IMR-90 (cell line): ENCODE results near the gene GLCE.

Experiments
- BHLHE40 ChIP-seq: fragments of 150-350 bp; IDR thresholded peaks from 2 replicates; pipeline ENCODE4 v1.6.1; 2016; ENCODE audit warnings: mild to moderate bottlenecking, low read depth, low read length
- CEBPB ChIP-seq: IDR thresholded peaks from 2 replicates; pipeline ENCODE4 v1.6.1; 2012; ENCODE audit warnings: low read depth, low read length, improper control_type of control experiment
- CHD1 ChIP-seq: IDR thresholded peaks from 2 replicates; pipeline ENCODE4 v1.6.1; 2012; ENCODE audit warnings: low read depth, low read length, improper control_type of control experiment
- MAFK ChIP-seq: IDR thresholded peaks from 2 replicates; pipeline ENCODE4 v1.6.1; 2012; ENCODE audit warnings: low read depth, low read length, improper control_type of control experiment
- POLR2A ChIP-seq: IDR thresholded peaks from 2 replicates; pipeline ENCODE4 v1.6.1; 2012; ENCODE audit warnings: mild to moderate bottlenecking, low read depth, low read length
- RAD21 ChIP-seq: IDR thresholded peaks from 2 replicates; pipeline ENCODE4 v1.6.1; 2012; ENCODE audit warnings: low read length, improper control_type of control experiment
- RFX5 ChIP-seq: IDR thresholded peaks from 2 replicates; pipeline ENCODE4 v1.8.0; 2012; ENCODE audit warnings: low read depth, mild to moderate bottlenecking, low read length, moderate library complexity
- SMC3 ChIP-seq: fragments of 150-350 bp; IDR thresholded peaks from 2 replicates; pipeline ENCODE4 v1.6.1; 2016; ENCODE audit warnings: low read depth, mild to moderate bottlenecking, antibody characterized with exemption, low read length, moderate library complexity
- TF ChIP-seq, protein P1 (sequence below): conservative IDR thresholded peaks from 2 replicates; pipeline ENCODE4 v1.5.1; 2012; ENCODE audit warnings: mild to moderate bottlenecking, low read depth, low read length, improper control_type of control experiment
- TF ChIP-seq, protein P2 (sequence below): fragments of 150-350 bp; IDR thresholded peaks from 2 replicates; pipeline ENCODE4 v1.6.1; 2017; ENCODE audit warnings: mild to moderate bottlenecking, antibody characterized with exemption, low read length, low read depth

DNA sequence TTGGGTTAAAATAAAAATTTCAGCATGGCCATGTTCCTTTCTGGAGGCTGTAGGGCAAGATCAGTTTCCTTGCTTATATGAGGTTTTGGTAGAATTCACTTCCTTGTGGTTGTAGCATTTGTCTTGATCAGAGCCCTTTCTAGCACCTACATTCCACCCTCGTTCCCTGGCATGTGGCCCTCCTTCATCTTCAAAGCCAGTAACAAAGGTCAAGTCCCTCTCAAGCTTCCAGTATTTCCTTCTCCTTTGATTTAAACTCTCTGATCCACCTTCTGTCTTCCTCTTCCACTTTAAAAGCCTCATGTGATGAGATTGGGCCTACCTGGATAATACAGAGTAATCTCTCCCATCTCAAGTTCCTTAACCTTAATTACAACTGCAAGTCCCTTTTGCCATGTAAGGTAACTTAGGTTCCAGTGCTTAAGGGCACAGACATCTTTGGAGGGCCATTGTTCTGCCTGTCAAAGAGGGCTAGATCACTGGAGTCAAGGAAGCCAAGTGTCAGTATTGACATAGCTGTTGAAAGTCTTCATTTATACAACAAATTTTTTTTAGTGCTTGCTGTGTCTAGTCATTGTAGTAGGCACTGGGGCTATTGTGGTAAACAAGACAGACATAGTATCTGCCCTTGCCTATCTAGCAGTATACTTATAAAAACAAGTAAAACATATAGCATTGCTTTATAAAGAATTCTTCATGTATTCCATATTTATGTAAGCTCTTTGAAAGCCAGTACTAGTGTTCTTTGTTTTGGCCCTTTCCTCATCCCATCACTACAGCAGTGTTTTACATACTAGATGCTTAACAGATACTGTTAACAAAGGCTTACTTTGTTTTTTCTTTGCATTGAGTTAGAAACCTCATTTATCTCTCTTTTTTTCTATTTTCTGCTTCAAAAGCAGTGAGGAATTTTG is 40.7 kb downstream of the GLCE start:
- TF ChIP-seq, protein P1, sequence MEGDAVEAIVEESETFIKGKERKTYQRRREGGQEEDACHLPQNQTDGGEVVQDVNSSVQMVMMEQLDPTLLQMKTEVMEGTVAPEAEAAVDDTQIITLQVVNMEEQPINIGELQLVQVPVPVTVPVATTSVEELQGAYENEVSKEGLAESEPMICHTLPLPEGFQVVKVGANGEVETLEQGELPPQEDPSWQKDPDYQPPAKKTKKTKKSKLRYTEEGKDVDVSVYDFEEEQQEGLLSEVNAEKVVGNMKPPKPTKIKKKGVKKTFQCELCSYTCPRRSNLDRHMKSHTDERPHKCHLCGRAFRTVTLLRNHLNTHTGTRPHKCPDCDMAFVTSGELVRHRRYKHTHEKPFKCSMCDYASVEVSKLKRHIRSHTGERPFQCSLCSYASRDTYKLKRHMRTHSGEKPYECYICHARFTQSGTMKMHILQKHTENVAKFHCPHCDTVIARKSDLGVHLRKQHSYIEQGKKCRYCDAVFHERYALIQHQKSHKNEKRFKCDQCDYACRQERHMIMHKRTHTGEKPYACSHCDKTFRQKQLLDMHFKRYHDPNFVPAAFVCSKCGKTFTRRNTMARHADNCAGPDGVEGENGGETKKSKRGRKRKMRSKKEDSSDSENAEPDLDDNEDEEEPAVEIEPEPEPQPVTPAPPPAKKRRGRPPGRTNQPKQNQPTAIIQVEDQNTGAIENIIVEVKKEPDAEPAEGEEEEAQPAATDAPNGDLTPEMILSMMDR, result no peak
- TF ChIP-seq MAFK (no peak), SMC3 (no peak), BHLHE40 (no peak), CEBPB (no peak), RAD21 (no peak), POLR2A (no peak), CHD1 (no peak), RFX5 (no peak)
- TF ChIP-seq, protein P2, sequence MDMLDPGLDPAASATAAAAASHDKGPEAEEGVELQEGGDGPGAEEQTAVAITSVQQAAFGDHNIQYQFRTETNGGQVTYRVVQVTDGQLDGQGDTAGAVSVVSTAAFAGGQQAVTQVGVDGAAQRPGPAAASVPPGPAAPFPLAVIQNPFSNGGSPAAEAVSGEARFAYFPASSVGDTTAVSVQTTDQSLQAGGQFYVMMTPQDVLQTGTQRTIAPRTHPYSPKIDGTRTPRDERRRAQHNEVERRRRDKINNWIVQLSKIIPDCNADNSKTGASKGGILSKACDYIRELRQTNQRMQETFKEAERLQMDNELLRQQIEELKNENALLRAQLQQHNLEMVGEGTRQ, result no peak
